Measurements from ENCODE around the gene ELAVL1.
A peak's percentile ranks its signal among the peaks of the same experiment; 100 is the strongest.

ELAVL1 gene

GRCh38 chr19:8023371-8023770 is 17.9 kb upstream of the ELAVL1 start:
- Histone ChIP-seq H3K4me2 (no peak overlapping the region), H4K20me1 (no peaks in the 10 kb centered on the region), H3K9me3 (replicated peaks in 1 of 11) (no peaks in the 10 kb centered on the region), H3K4me1 (peaks cover 0 to 29% (median 25%) of the 10 kb centered on the region in 10 experiments; a peak in 15 of 20 replicates), H3K27me3 (no peaks in the 10 kb centered on the region), H3K4me3 (no peak overlapping the region), H3K36me3 (no peaks in the 10 kb centered on the region), H3K27ac (no peak overlapping the region), H3K9ac (no peak overlapping the region)
- no peak for TF ChIP-seq Cebpa-rat (IDR thresholded peaks at IDR 0.05)

GRCh38 chr19:8022275-8022674 is 16.8 kb upstream of the ELAVL1 start:
- Histone ChIP-seq H3K4me3 (no peak overlapping the region), H3K27ac (no peak overlapping the region), H3K4me1 (peaks cover 9 to 28% (median 23%) of the 10 kb centered on the region in 10 experiments; a peak in 19 of 20 replicates), H3K9me3 (replicated peaks in 1 of 11) (no peaks in the 10 kb centered on the region), H3K27me3 (no peaks in the 10 kb centered on the region), H3K4me2 (no peak overlapping the region), H4K20me1 (no peaks in the 10 kb centered on the region), H3K9ac (no peak overlapping the region), H3K36me3 (no peaks in the 10 kb centered on the region)
- no peak for TF ChIP-seq Cebpa-rat (IDR thresholded peaks at IDR 0.05)

GRCh38 chr19:8021374-8021773 is 15.9 kb upstream of the ELAVL1 start:
- Histone ChIP-seq H3K9me3 (replicated peaks in 1 of 11) (no peaks in the 10 kb centered on the region), H3K9ac (peak overlapping the region in 3 of 11 experiments; percentile 7 to 46 (median 33); a peak in 1 of 22 replicates), H3K4me2 (peak overlapping the region in 8 of 11 experiments; percentile 11 to 62 (median 46); a peak in 14 of 22 replicates), H3K36me3 (no peaks in the 10 kb centered on the region), H3K4me3 (no peak overlapping the region), H3K27me3 (no peaks in the 10 kb centered on the region), H4K20me1 (no peaks in the 10 kb centered on the region), H3K4me1 (peaks cover 9 to 33% (median 23%) of the 10 kb centered on the region in 10 experiments; a peak in 19 of 20 replicates), H3K27ac (peak overlapping the region in 2 of 11 experiments; percentile 10 to 20; a peak in 1 of 22 replicates)
- TF ChIP-seq Cebpa-rat (IDR thresholded peaks at IDR 0.05): no peak

- H3K9ac ChIP-seq: peak overlapping the region in 1 of 11 experiments; percentile 46; a peak in 1 of 22 replicates
- peak overlapping the region in 8 of 11 experiments; percentile 11 to 62 (median 46); a peak in 14 of 22 replicates for H3K4me2 ChIP-seq
- H3K4me1 ChIP-seq: peaks cover 9 to 37% (median 24%) of the 10 kb centered on the region in 10 experiments; a peak in 19 of 20 replicates
- no peak overlapping the region for H3K4me3 ChIP-seq
- no peaks in the 10 kb centered on the region for H3K9me3 ChIP-seq (replicated peaks in 1 of 11)
- H3K36me3 ChIP-seq: no peaks in the 10 kb centered on the region
- H3K27me3 ChIP-seq: no peaks in the 10 kb centered on the region
- H3K27ac ChIP-seq: no peak overlapping the region
- H4K20me1 ChIP-seq: no peaks in the 10 kb centered on the region
- no peak for TF ChIP-seq Cebpa-rat (IDR thresholded peaks at IDR 0.05)
Measured at GRCh38 chr19:8020681-8021080, 15.2 kb upstream of the ELAVL1 start.

- peak overlapping the region in 2 of 11 experiments; percentile 12 to 19; a peak in 1 of 22 replicates for H3K9ac ChIP-seq
- H3K9me3 ChIP-seq (replicated peaks in 1 of 11): no peaks in the 10 kb centered on the region
- peak overlapping the region in 5 of 11 experiments; percentile 11 to 42 (median 13); a peak in 3 of 22 replicates for H3K27ac ChIP-seq
- no peak for TF ChIP-seq Cebpa-rat (IDR thresholded peaks at IDR 0.05)
- no peaks in the 10 kb centered on the region for H4K20me1 ChIP-seq
- no peaks in the 10 kb centered on the region for H3K36me3 ChIP-seq
- peaks cover 9 to 37% (median 24%) of the 10 kb centered on the region in 10 experiments; a peak in 19 of 20 replicates for H3K4me1 ChIP-seq
- no peaks in the 10 kb centered on the region for H3K27me3 ChIP-seq
- H3K4me2 ChIP-seq: peak overlapping the region; percentile 7 to 37 (median 23); a peak in 10 of 22 replicates
- no peak overlapping the region for H3K4me3 ChIP-seq
Measured at GRCh38 chr19:8017808-8018207, 12.4 kb upstream of the ELAVL1 start.

- Histone ChIP-seq H3K27me3 (no peaks in the 10 kb centered on the region), H3K4me3 (peak overlapping the region; percentile 71 to 95 (median 80)), H3K4me2 (peak overlapping the region; percentile 82 to 98 (median 91)), H3K27ac (peak overlapping the region; percentile 48 to 93 (median 83); a peak in 21 of 22 replicates), H4K20me1 (peaks cover 49 to 53% (median 52%) of the 10 kb centered on the region in 11 experiments), H3K9me3 (replicated peaks in 1 of 11) (no peaks in the 10 kb centered on the region), H3K36me3 (peaks cover 12 to 39% (median 29%) of the 10 kb centered on the region in 11 experiments), H3K4me1 (peaks cover 46 to 59% (median 53%) of the 10 kb centered on the region in 10 experiments), H3K9ac (peak overlapping the region; percentile 84 to 93 (median 89))
- no peak for TF ChIP-seq Cebpa-rat (IDR thresholded peaks at IDR 0.05)
Measured at GRCh38 chr19:8004723-8005513, 523 bp downstream of the ELAVL1 start.

GRCh38 chr19:8004001-8004400 is 1.4 kb downstream of the ELAVL1 start:
- Histone ChIP-seq H3K9me3 (replicated peaks in 1 of 11) (no peaks in the 10 kb centered on the region), H3K27ac (peak overlapping the region in 8 of 11 experiments; percentile 80 to 93 (median 84); a peak in 9 of 22 replicates), H3K27me3 (no peaks in the 10 kb centered on the region), H3K4me3 (peak overlapping the region; percentile 71 to 95 (median 80)), H3K4me2 (peak overlapping the region; percentile 82 to 98 (median 91)), H3K9ac (peak overlapping the region; percentile 84 to 93 (median 89); a peak in 21 of 22 replicates), H3K4me1 (peaks cover 51 to 66% (median 58%) of the 10 kb centered on the region in 10 experiments), H4K20me1 (peaks cover 58 to 63% (median 61%) of the 10 kb centered on the region in 11 experiments), H3K36me3 (peaks cover 19 to 41% (median 35%) of the 10 kb centered on the region in 11 experiments)
- TF ChIP-seq Cebpa-rat (IDR thresholded peaks at IDR 0.05): no peak

- Histone ChIP-seq H4K20me1 (peaks cover 76 to 80% (median 79%) of the 10 kb centered on the region in 11 experiments), H3K4me1 (peaks cover 68 to 83% (median 76%) of the 10 kb centered on the region in 10 experiments), H3K4me3 (peak overlapping the region; percentile 39 to 95 (median 51); a peak in 19 of 20 replicates), H3K9ac (peak overlapping the region; percentile 33 to 88 (median 67); a peak in 20 of 22 replicates), H3K4me2 (peak overlapping the region; percentile 82 to 98 (median 91)), H3K27ac (peak overlapping the region in 10 of 11 experiments; percentile 38 to 74 (median 58); a peak in 19 of 22 replicates), H3K36me3 (peaks cover 10 to 50% (median 42%) of the 10 kb centered on the region in 11 experiments; a peak in 21 of 22 replicates), H3K27me3 (no peaks in the 10 kb centered on the region), H3K9me3 (replicated peaks in 1 of 11) (no peaks in the 10 kb centered on the region)
- TF ChIP-seq Cebpa-rat (IDR thresholded peaks at IDR 0.05): no peak
Measured at GRCh38 chr19:8001995-8002849, 3.2 kb downstream of the ELAVL1 start.
